HepG2 (cell line): Measurements from ENCODE around the gene NGEF. TPM values are rescaled to one million over a fixed set of nuclear protein-coding genes. Genes with fewer than 3 reads are reported as not detected.

Experiments used
- ATAC-seq: fragments of 200-7000 bp; cut with Tn5 transposase; 3 replicates; pipeline ENCODE4 v1.9.1; 2020; ENCODE audit warnings: mild to moderate bottlenecking, moderate library complexity
- BruUV-seq: library from RNA; stranded (reverse); fragments of 400-500 nt; replicated peaks from 2 replicates; lab custom pipeline; 2021; lab: Mats Ljungman, UMichigan
- CTCF ChIA-PET: fragments of 300-600 bp; formaldehyde crosslinking; extraction: SDS; loops from one replicate; lab custom pipeline; 2021; ENCODE audit warnings: low total read pairs, inconsistent platforms, low intra/inter-chr PET ratio; lab: Yijun Ruan, JAX
- POLR2A ChIA-PET: fragments of 350-600 bp; sonication (Branson Sonifier 250); formaldehyde crosslinking; loops from one replicate; lab custom pipeline; 2020; ENCODE audit warnings: antibody characterized with exemption, inconsistent platforms; lab: Yijun Ruan, JAX
- DNase-seq: peaks from one replicate; pipeline ENCODE4 v3.0.0-alpha.2; 2015; ENCODE audit warnings: low spot score
- FAIRE-seq: peaks from 3 replicates; lab custom pipeline; 2011; peaks lifted over from hg19 to GRCh38; lab: Jason Lieb, UNC
- H2AFZ ChIP-seq: one replicate; pipeline ENCODE4 v1.6.1; 2011; ENCODE audit warnings: low read length, inconsistent platforms
- H3K27ac ChIP-seq: fragments of 300-600 bp; 3 replicates; pipeline ENCODE4 v1.8.0; 2011; ENCODE audit warnings: mixed run types, mild to moderate bottlenecking, mixed read lengths, low read length, inconsistent platforms; ENCODE audit not compliant: insufficient read depth; ENCODE audit errors: extremely low read length
- H3K27me3 ChIP-seq, 2 experiments: fragments of 200-600 bp in 1 of 2; 2 replicates in 1 of 2; 3 replicates in 1 of 2; pipeline versions ENCODE4 v1.6.0 to v1.8.0; 2011; ENCODE audit warnings: low read length in 2 of 2, mild to moderate bottlenecking in 2 of 2, moderate library complexity in 2 of 2, inconsistent platforms in 1 of 2; ENCODE audit not compliant: insufficient read depth in 2 of 2, control insufficient read depth in 1 of 2
- H3K36me3 ChIP-seq, 2 experiments: fragments of 200-600 bp in 1 of 2; replicated peaks in 1 of 2; 2 replicates in 1 of 2; 3 replicates in 1 of 2; pipeline versions ENCODE4 v1.5.1 to v1.8.0; 2011; ENCODE audit warnings: low read length in 2 of 2, inconsistent platforms in 1 of 2; ENCODE audit not compliant: insufficient read depth in 2 of 2, control insufficient read depth in 1 of 2
- H3K4me1 ChIP-seq: 2 replicates; pipeline ENCODE4 v1.5.1; 2012; ENCODE audit warnings: low read length, inconsistent platforms; ENCODE audit not compliant: insufficient read depth
- H3K4me2 ChIP-seq: 2 replicates; pipeline ENCODE4 v1.6.0; 2011; ENCODE audit warnings: low read depth, low read length, inconsistent platforms
- H3K4me3 ChIP-seq, 3 experiments: fragments of 200-600 bp in 1 of 3; sonication (generic), shearing (Covaris generic) in 1 of 3; replicated peaks in 1 of 3; 2 replicates each; pipeline ENCODE4 v1.5.1; 2011 to 2016; ENCODE audit warnings: low read length in 3 of 3, inconsistent platforms in 2 of 3, low read depth in 2 of 3, mild to moderate bottlenecking in 2 of 3, control low read depth in 1 of 3, mixed read lengths in 1 of 3; ENCODE audit not compliant: insufficient read depth in 1 of 3
- H3K79me2 ChIP-seq: one replicate; pipeline ENCODE4 v1.6.1; 2011; ENCODE audit warnings: low read length, inconsistent platforms; ENCODE audit not compliant: insufficient read depth
- H3K9ac ChIP-seq: 2 replicates; pipeline ENCODE4 v1.6.0; 2011; ENCODE audit warnings: mild to moderate bottlenecking, low read depth, low read length, inconsistent platforms; ENCODE audit not compliant: insufficient read depth
- H3K9me3 ChIP-seq: 2 replicates; pipeline ENCODE4 v1.5.1; 2012; ENCODE audit warnings: mild to moderate bottlenecking, low read length
- H4K20me1 ChIP-seq: 2 replicates; pipeline ENCODE4 v1.6.0; 2011; ENCODE audit warnings: inconsistent platforms, mild to moderate bottlenecking, low read length, moderate library complexity; ENCODE audit not compliant: insufficient read depth
- ZMYM3 ChIP-seq: sonication (generic); formaldehyde crosslinking; IDR thresholded peaks from 2 replicates; pipeline ENCODE4 v1.5.1; 2020; ENCODE audit warnings: mild to moderate bottlenecking, missing genetic modification reagents
- WGBS: methylation state at CpG from one replicate; pipeline ENCODE4 v1.1.6; 2017; ENCODE audit warnings: low lambda C conversion rate; 5-methylcytosine and 5-hydroxymethylcytosine counted together
- in situ Hi-C: cut with HindIII; loops from 2 replicates; pipeline ENCODE4 v1.10.0; 2017; ENCODE audit warnings: low pct_unique_long_range_greater_than_20kb; ENCODE audit not compliant: extremely low pct_ligation_motif_present
- intact Hi-C: fragments of 100-400 bp; cut with micrococcal nuclease; formaldehyde crosslinking; loops from one replicate; pipeline ENCODE4 v1.10.0; 2022; ENCODE audit not compliant: unreplicated experiment
- polyA plus RNA-seq, 8 experiments: library from polyadenylated mRNA; depleted of rRNA in 3 of 8; stranded (reverse) in 7 of 8; unstranded in 1 of 8; fragments of >200 nt; fragmentation: Illumina TruSeq in 4 of 8; extraction: Trizol in 4 of 8; gene quantifications; 2 replicates each; pipeline versions ENCODE4 v1.2.1 to v1.2.3, GENCODE V29; 2011 to 2016; ENCODE audit warnings: low read depth in 4 of 8, missing spikeins in 1 of 8, mixed read lengths in 1 of 8; ENCODE audit not compliant: insufficient read depth in 1 of 8
- total RNA-seq, 5 experiments: library from RNA; depleted of rRNA; stranded (reverse); fragments of >200 nt; fragmentation: Illumina TruSeq; extraction: Trizol; gene quantifications; 2 replicates each; pipeline ENCODE4 v1.2.3, GENCODE V29; 2016; ENCODE audit warnings: low read depth in 1 of 5
- TF ChIP-seq, protein P1 (sequence below): sonication (generic); formaldehyde crosslinking; IDR thresholded peaks from 2 replicates; pipeline ENCODE4 v1.4.0; 2020; ENCODE audit warnings: mild to moderate bottlenecking, missing genetic modification reagents
- TF ChIP-seq, protein P2 (sequence below): sonication (generic); formaldehyde crosslinking; IDR thresholded peaks from 2 replicates; pipeline ENCODE4 v1.4.0; 2020; ENCODE audit warnings: missing genetic modification reagents, borderline replicate concordance
- TF ChIP-seq, protein P3 (sequence below): sonication (generic); formaldehyde crosslinking; IDR thresholded peaks from 2 replicates; pipeline ENCODE4 v1.4.0; 2020; ENCODE audit warnings: missing genetic modification reagents, borderline replicate concordance
- TF ChIP-seq, protein P4 (sequence below): sonication (generic); formaldehyde crosslinking; IDR thresholded peaks from 2 replicates; pipeline ENCODE4 v1.4.0; 2020; ENCODE audit warnings: mild to moderate bottlenecking, missing genetic modification reagents

NGEF gene
- total and polyA plus RNA-seq, 2 of the 13 experiments (the other 11 are each of a cell fraction or from before 2014, with no cell fraction given): 14.4 to 36.9 TPM

DNA sequence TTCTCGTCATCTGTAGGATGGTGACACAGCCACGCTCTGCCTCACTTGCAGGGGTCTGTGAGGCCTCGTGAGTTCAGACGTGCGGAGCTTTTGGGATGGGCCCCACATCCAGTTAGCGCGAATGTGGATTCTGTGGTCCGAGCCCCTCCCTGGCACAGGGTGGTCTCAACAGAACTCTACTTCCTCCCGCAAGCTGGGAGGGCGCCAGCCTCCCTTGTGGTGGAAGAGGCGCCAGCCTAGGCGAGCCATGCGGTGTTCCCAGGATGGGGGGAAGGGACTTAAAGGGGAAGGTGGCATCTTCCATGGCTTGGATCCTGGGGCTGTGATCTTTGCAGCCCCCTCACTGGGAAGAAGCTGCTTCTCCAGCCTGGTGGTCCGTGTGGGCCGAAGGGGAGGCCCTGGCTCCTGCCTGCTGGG lies 141.6 kb downstream of the NGEF start:
- FAIRE-seq: no peak
- ChIA-PET CTCF (no interaction called here), POLR2A (interaction anchor here (1.4 to 8.6 kb wide), 3 partner anchors 14 to 189 kb away, joined by 4 to 297 read pairs (median 5); partner anchors contain the start of gene INPP5D)
- no peak for ATAC-seq
- peak overlapping the region; percentile 51 to 72 (median 57); a peak in 5 of 6 replicates for H3K4me3 ChIP-seq
- BruUV-seq: no TSS peak
- no peak overlapping the region for H2AFZ ChIP-seq
- peak overlapping the region; percentile 94 for H3K27ac ChIP-seq
- H3K9me3 ChIP-seq: no peaks in the 10 kb centered on the region
- peak overlapping the region; percentile 79 for H3K4me2 ChIP-seq
- H3K4me1 ChIP-seq: peaks cover 75% of the 10 kb centered on the region
- peaks cover 0 to 5% of the 10 kb centered on the region in 2 experiments; a peak in 2 of 5 replicates for H3K36me3 ChIP-seq
- no peaks in the 10 kb centered on the region for H4K20me1 ChIP-seq
- H3K79me2 ChIP-seq: peaks cover 57% of the 10 kb centered on the region
- in situ Hi-C loops: no loop called here
- no peak for DNase-seq
- 56% methylated on average over 15 of the region's 15 CpGs for WGBS
- H3K27me3 ChIP-seq: no peaks in the 10 kb centered on the region
- intact Hi-C loops: no loop called here
- peak overlapping the region; percentile 92 for H3K9ac ChIP-seq
- TF ChIP-seq, protein P1, sequence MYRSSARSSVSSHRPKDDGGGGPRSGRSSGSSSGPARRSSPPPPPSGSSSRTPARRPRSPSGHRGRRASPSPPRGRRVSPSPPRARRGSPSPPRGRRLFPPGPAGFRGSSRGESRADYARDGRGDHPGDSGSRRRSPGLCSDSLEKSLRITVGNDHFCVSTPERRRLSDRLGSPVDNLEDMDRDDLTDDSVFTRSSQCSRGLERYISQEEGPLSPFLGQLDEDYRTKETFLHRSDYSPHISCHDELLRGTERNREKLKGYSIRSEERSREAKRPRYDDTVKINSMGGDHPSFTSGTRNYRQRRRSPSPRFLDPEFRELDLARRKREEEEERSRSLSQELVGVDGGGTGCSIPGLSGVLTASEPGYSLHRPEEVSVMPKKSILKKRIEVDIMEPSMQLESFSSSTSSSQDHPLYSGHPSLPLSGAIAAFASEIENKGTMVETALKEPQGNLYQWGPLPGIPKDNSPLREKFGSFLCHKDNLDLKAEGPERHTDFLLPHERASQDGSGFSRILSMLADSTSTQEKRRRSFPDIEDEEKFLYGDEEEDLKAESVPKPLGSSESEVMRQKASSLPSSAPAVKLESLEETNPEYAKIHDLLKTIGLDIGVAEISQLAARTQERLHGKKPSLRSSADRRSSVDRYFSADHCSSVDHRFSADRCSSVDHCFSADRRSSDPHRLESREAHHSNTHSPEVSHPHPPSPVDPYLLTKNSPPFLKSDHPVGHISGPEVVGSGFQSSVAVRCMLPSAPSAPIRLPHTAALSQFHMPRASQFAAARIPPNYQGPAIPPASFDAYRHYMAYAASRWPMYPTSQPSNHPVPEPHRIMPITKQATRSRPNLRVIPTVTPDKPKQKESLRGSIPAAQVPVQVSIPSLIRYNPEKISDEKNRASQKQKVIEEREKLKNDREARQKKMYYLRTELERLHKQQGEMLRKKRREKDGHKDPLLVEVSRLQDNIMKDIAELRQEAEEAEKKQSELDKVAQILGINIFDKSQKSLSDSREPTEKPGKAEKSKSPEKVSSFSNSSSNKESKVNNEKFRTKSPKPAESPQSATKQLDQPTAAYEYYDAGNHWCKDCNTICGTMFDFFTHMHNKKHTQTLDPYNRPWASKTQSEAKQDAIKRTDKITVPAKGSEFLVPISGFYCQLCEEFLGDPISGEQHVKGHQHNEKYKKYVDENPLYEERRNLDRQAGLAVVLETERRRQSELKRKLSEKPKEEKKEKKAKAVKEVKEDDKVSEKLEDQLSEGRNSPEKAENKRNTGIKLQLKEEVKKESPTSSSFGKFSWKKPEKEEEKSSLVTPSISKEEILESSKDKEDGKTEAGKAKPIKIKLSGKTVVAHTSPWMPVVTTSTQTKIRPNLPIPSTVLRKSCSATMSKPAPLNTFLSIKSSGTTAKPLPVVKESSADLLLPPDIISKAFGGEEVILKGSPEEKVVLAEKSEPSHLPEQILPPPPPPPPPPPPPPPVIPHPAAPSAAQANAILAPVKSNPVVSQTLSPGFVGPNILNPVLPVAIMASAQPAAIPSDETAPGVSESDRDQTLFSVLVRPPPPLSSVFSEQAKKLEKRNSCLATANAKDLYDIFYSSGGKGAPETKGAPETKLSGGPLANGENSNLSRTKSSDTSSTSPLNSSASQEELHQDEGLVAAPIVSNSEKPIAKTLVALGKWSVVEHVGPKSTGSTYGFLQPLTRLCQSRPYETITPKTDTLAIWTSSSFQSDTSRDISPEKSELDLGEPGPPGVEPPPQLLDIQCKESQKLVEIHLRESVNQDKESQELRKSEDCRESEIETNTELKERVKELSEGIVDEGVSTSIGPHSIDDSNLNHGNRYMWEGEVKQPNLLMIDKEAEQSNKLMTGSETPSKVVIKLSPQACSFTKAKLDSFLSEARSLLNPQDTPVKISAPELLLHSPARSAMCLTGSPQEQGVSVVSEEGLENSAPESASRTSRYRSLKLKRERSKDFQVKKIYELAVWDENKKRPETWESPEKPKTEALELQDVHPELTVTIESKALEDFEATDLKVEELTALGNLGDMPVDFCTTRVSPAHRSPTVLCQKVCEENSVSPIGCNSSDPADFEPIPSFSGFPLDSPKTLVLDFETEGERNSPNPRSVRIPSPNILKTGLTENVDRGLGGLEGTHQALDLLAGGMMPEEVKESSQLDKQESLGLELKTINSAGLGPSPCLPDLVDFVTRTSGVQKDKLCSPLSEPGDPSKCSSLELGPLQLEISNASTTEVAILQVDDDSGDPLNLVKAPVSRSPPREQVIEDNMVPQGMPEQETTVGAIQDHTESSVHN (CRISPR knock-in tag): 0 out of 2 replicates have a peak, but pooled peaks have one; percentile 80
- TF ChIP-seq, protein P2, sequence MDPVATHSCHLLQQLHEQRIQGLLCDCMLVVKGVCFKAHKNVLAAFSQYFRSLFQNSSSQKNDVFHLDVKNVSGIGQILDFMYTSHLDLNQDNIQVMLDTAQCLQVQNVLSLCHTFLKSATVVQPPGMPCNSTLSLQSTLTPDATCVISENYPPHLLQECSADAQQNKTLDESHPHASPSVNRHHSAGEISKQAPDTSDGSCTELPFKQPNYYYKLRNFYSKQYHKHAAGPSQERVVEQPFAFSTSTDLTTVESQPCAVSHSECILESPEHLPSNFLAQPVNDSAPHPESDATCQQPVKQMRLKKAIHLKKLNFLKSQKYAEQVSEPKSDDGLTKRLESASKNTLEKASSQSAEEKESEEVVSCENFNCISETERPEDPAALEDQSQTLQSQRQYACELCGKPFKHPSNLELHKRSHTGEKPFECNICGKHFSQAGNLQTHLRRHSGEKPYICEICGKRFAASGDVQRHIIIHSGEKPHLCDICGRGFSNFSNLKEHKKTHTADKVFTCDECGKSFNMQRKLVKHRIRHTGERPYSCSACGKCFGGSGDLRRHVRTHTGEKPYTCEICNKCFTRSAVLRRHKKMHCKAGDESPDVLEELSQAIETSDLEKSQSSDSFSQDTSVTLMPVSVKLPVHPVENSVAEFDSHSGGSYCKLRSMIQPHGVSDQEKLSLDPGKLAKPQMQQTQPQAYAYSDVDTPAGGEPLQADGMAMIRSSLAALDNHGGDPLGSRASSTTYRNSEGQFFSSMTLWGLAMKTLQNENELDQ (CRISPR knock-in tag): peak; percentile 6; the same call in 1 of the 2 replicates
- TF ChIP-seq ZMYM3 (CRISPR knock-in tag): no peak
- TF ChIP-seq, protein P3, sequence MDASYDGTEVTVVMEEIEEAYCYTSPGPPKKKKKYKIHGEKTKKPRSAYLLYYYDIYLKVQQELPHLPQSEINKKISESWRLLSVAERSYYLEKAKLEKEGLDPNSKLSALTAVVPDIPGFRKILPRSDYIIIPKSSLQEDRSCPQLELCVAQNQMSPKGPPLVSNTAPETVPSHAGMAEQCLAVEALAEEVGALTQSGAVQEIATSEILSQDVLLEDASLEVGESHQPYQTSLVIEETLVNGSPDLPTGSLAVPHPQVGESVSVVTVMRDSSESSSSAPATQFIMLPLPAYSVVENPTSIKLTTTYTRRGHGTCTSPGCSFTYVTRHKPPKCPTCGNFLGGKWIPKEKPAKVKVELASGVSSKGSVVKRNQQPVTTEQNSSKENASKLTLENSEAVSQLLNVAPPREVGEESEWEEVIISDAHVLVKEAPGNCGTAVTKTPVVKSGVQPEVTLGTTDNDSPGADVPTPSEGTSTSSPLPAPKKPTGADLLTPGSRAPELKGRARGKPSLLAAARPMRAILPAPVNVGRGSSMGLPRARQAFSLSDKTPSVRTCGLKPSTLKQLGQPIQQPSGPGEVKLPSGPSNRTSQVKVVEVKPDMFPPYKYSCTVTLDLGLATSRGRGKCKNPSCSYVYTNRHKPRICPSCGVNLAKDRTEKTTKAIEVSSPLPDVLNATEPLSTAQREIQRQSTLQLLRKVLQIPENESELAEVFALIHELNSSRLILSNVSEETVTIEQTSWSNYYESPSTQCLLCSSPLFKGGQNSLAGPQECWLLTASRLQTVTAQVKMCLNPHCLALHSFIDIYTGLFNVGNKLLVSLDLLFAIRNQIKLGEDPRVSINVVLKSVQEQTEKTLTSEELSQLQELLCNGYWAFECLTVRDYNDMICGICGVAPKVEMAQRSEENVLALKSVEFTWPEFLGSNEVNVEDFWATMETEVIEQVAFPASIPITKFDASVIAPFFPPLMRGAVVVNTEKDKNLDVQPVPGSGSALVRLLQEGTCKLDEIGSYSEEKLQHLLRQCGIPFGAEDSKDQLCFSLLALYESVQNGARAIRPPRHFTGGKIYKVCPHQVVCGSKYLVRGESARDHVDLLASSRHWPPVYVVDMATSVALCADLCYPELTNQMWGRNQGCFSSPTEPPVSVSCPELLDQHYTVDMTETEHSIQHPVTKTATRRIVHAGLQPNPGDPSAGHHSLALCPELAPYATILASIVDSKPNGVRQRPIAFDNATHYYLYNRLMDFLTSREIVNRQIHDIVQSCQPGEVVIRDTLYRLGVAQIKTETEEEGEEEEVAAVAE (CRISPR knock-in tag): peak; percentile 23; the same call in 1 of the 2 replicates
- TF ChIP-seq, protein P4, sequence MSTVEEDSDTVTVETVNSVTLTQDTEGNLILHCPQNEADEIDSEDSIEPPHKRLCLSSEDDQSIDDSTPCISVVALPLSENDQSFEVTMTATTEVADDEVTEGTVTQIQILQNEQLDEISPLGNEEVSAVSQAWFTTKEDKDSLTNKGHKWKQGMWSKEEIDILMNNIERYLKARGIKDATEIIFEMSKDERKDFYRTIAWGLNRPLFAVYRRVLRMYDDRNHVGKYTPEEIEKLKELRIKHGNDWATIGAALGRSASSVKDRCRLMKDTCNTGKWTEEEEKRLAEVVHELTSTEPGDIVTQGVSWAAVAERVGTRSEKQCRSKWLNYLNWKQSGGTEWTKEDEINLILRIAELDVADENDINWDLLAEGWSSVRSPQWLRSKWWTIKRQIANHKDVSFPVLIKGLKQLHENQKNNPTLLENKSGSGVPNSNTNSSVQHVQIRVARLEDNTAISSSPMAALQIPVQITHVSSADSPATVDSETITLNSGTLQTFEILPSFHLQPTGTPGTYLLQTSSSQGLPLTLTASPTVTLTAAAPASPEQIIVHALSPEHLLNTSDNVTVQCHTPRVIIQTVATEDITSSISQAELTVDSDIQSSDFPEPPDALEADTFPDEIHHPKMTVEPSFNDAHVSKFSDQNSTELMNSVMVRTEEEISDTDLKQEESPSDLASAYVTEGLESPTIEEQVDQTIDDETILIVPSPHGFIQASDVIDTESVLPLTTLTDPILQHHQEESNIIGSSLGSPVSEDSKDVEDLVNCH (CRISPR knock-in tag): 0 out of 2 replicates have a peak, but pooled peaks have one; percentile 33
